IMR-90 (cell line): ENCODE results near the gene RALGAPA2. TPM values are rescaled to one million over a fixed set of nuclear protein-coding genes. Genes with fewer than 3 reads are reported as not detected.

ENCODE experiments used
- ATAC-seq: fragments of 200-7000 bp; cut with Tn5 transposase; 2 replicates; pipeline ENCODE4 v1.9.1; 2020; ENCODE audit warnings: low read depth, mild to moderate bottlenecking, moderate library complexity
- BruUV-seq: library from RNA; stranded (reverse); fragments of 400-500 nt; replicated peaks from 2 replicates; lab custom pipeline; 2021; lab: Mats Ljungman, UMichigan
- CTCF ChIA-PET: fragments of 300-600 bp; formaldehyde crosslinking; extraction: SDS; loops from one replicate; lab custom pipeline; 2021; ENCODE audit warnings: antibody characterized with exemption; lab: Yijun Ruan, JAX
- POLR2A ChIA-PET: fragments of 300-600 bp; sonication (Branson Sonifier 250); formaldehyde crosslinking; loops from one replicate; lab custom pipeline; 2022; ENCODE audit warnings: antibody characterized with exemption; ENCODE audit not compliant: unreplicated experiment; lab: Charles Lee
- DNase-seq: peaks from one replicate; pipeline ENCODE4 v3.0.0; 2013
- H2AFZ ChIP-seq: replicated peaks from 2 replicates; pipeline ENCODE3; 2013; ENCODE audit warnings: low read length, mild to moderate bottlenecking; ENCODE audit not compliant: poor library complexity
- H2AK5ac ChIP-seq: 2 replicates; pipeline ENCODE4 v1.6.1; 2013; ENCODE audit warnings: low read depth, low read length, inconsistent platforms
- H2AK9ac ChIP-seq: replicated peaks from 2 replicates; pipeline ENCODE3; 2013; ENCODE audit warnings: mild to moderate bottlenecking, low read depth, low read length, moderate library complexity; ENCODE audit not compliant: poor library complexity
- H2BK120ac ChIP-seq: 2 replicates; pipeline ENCODE4 v1.6.1; 2013; ENCODE audit warnings: low read depth, low read length, inconsistent platforms
- H2BK15ac ChIP-seq: 3 replicates; pipeline ENCODE4 v1.6.1; 2013; ENCODE audit warnings: low read depth, low read length, inconsistent platforms
- H2BK20ac ChIP-seq: 2 replicates; pipeline ENCODE4 v1.6.1; 2013; ENCODE audit warnings: low read depth, mild to moderate bottlenecking, inconsistent platforms, low read length, moderate library complexity
- H2BK5ac ChIP-seq: 2 replicates; pipeline ENCODE4 v1.6.1; 2013; ENCODE audit warnings: mild to moderate bottlenecking, low read depth, low read length, inconsistent platforms; ENCODE audit not compliant: poor library complexity, severe bottlenecking
- H3K14ac ChIP-seq: replicated peaks from 2 replicates; pipeline ENCODE4 v1.6.1; 2013; ENCODE audit warnings: low read depth, low read length, inconsistent platforms
- H3K18ac ChIP-seq: 2 replicates; pipeline ENCODE4 v1.6.1; 2013; ENCODE audit warnings: low read depth, low read length, control low read depth
- H3K23ac ChIP-seq: 2 replicates; pipeline ENCODE4 v1.6.1; 2013; ENCODE audit warnings: low read depth, low read length, inconsistent platforms
- H3K27ac ChIP-seq: 2 replicates; pipeline ENCODE4 v1.5.1; 2013; ENCODE audit warnings: mild to moderate bottlenecking, control low read depth, low read length; ENCODE audit not compliant: insufficient read depth
- H3K27me3 ChIP-seq: 2 replicates; pipeline ENCODE4 v1.6.1; 2013; ENCODE audit warnings: low read length; ENCODE audit not compliant: control insufficient read depth, insufficient read depth
- H3K36me3 ChIP-seq: 2 replicates; pipeline ENCODE4 v1.6.1; 2013; ENCODE audit warnings: low read length, mixed read lengths; ENCODE audit not compliant: control insufficient read depth, insufficient read depth
- H3K4ac ChIP-seq: 2 replicates; pipeline ENCODE4 v1.6.1; 2013; ENCODE audit warnings: low read depth, low read length, inconsistent platforms
- H3K4me1 ChIP-seq: 2 replicates; pipeline ENCODE4 v1.6.1; 2013; ENCODE audit warnings: low read length, mixed read lengths; ENCODE audit not compliant: control insufficient read depth, insufficient read depth
- H3K4me2 ChIP-seq: 2 replicates; pipeline ENCODE4 v1.6.1; 2013; ENCODE audit warnings: low read depth, mild to moderate bottlenecking, control low read depth, low read length, moderate library complexity
- H3K4me3 ChIP-seq: 2 replicates; pipeline ENCODE4 v1.5.1; 2013; ENCODE audit warnings: low read depth, mild to moderate bottlenecking, control low read depth, low read length, moderate library complexity; ENCODE audit not compliant: insufficient read depth
- H3K56ac ChIP-seq: 2 replicates; pipeline ENCODE4 v1.6.1; 2013; ENCODE audit warnings: low read length, inconsistent platforms; ENCODE audit not compliant: insufficient read depth; ENCODE audit errors: extremely low read depth
- H3K79me1 ChIP-seq, 2 experiments: 2 replicates each; pipeline ENCODE4 v1.6.1; 2013; ENCODE audit warnings: low read length in 2 of 2, inconsistent platforms in 1 of 2, low read depth in 1 of 2
- H3K9ac ChIP-seq: 2 replicates; pipeline ENCODE4 v1.6.1; 2013; ENCODE audit warnings: low read depth, low read length, control low read depth
- H3K9me1 ChIP-seq: 2 replicates; pipeline ENCODE4 v1.6.1; 2013; ENCODE audit warnings: low read length, inconsistent platforms; ENCODE audit not compliant: insufficient read depth
- H3K9me3 ChIP-seq: 2 replicates; pipeline ENCODE4 v1.6.1; 2013; ENCODE audit warnings: low read length; ENCODE audit not compliant: control insufficient read depth, insufficient read depth
- H4K20me1 ChIP-seq: 2 replicates; pipeline ENCODE4 v1.6.1; 2013; ENCODE audit warnings: low read length, inconsistent platforms; ENCODE audit not compliant: insufficient read depth
- H4K5ac ChIP-seq: 2 replicates; pipeline ENCODE4 v1.6.1; 2013; ENCODE audit warnings: mild to moderate bottlenecking, low read depth, low read length, control low read depth
- H4K8ac ChIP-seq, 2 experiments: 2 replicates each; pipeline ENCODE4 v1.6.1; 2013; ENCODE audit warnings: low read depth in 2 of 2, low read length in 2 of 2, control low read depth in 1 of 2, inconsistent platforms in 1 of 2
- H4K91ac ChIP-seq: 2 replicates; pipeline ENCODE4 v1.6.1; 2013; ENCODE audit warnings: low read depth, low read length, inconsistent platforms; ENCODE audit not compliant: insufficient read depth
- CEBPB ChIP-seq: IDR thresholded peaks from 2 replicates; pipeline ENCODE4 v1.6.1; 2012; ENCODE audit warnings: low read depth, low read length, improper control_type of control experiment
- FOS ChIP-seq: fragments of 150-350 bp; IDR thresholded peaks from 2 replicates; pipeline ENCODE4 v1.6.1; 2016; ENCODE audit warnings: low read depth, low read length
- MAZ ChIP-seq: IDR thresholded peaks from 2 replicates; pipeline ENCODE4 v1.6.1; 2012; ENCODE audit warnings: low read depth, mild to moderate bottlenecking, low read length, improper control_type of control experiment, moderate library complexity, borderline replicate concordance
- RCOR1 ChIP-seq: IDR thresholded peaks from 2 replicates; pipeline ENCODE4 v1.6.1; 2012; ENCODE audit warnings: mild to moderate bottlenecking, low read length, improper control_type of control experiment; ENCODE audit not compliant: insufficient replicate concordance
- SMC3 ChIP-seq: fragments of 150-350 bp; IDR thresholded peaks from 2 replicates; pipeline ENCODE4 v1.6.1; 2016; ENCODE audit warnings: low read depth, mild to moderate bottlenecking, antibody characterized with exemption, low read length, moderate library complexity
- WGBS, 2 experiments: methylation state at CpG; one replicate each; pipeline versions ENCODE4 v1.1.5 to v1.1.7; 2013; ENCODE audit warnings: missing lambda C conversion rate in 2 of 2; ENCODE audit not compliant: insufficient read length in 1 of 2; ENCODE audit errors: extremely low coverage in 2 of 2; 5-methylcytosine and 5-hydroxymethylcytosine counted together
- dilution Hi-C: fragments of 300-500 bp; cut with HindIII; formaldehyde crosslinking; loops from one replicate; pipeline ENCODE4 v1.14.3; 2018; ENCODE audit warnings: low sequenced_read_pairs; ENCODE audit not compliant: unreplicated experiment
- in situ Hi-C: fragments of 300-500 bp; cut with MboI; formaldehyde crosslinking; loops from 3 replicates; pipeline ENCODE4 v1.14.3; 2019; ENCODE audit warnings: low sequenced_read_pairs, inconsistent platforms, mixed read lengths
- intact Hi-C: fragments of 100-400 bp; cut with micrococcal nuclease; formaldehyde crosslinking; loops from 2 replicates; pipeline ENCODE4 v1.10.0; 2022
- polyA plus RNA-seq, 3 experiments: library from polyadenylated mRNA; depleted of rRNA; stranded (reverse); fragments of >200 nt; gene quantifications; 2 replicates each; pipeline ENCODE4 v1.2.3, GENCODE V29; 2012; ENCODE audit warnings: low replicate concordance in 1 of 3
- total RNA-seq: library from RNA; depleted of rRNA; stranded (reverse); fragments of >200 nt; gene quantifications from 2 replicates; pipeline ENCODE4 v1.2.3, GENCODE V29; 2012
- TF ChIP-seq, protein P1 (sequence below): fragments of 150-350 bp; IDR thresholded peaks from 2 replicates; pipeline ENCODE4 v1.6.1; 2017; ENCODE audit warnings: mild to moderate bottlenecking, antibody characterized with exemption, low read length, low read depth

RALGAPA2 gene
- total and polyA plus RNA-seq, 2 of the 4 experiments (the other 2 are of a cell fraction), result 1.3 to 3.9 TPM

DNA sequence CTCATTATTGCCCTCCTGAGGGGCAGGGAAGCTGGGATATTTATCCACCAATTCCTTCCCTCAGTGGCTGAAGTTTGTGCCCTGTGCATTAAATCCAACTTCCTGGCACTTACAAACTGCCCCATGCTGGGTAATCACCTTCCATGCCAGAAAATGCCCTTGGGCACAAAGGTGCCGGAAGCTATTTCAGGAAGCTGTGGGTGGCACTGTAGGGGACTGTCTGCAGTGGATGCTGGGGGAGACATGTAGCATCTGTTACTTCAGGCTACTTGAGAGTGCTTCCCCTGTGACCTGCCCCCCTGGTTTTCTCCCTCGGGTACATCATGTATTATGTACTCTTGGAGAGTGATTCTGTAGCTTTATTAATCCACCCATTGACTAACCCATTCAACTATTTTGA lies 24.7 kb upstream of the RALGAPA2 start:
- Histone ChIP-seq H2BK15ac (no peak overlapping the region), H3K18ac (no peak overlapping the region), H4K8ac (no peak overlapping the region), H3K9ac (no peak overlapping the region), H2AK9ac (no peak overlapping the region), H3K9me3 (no peaks in the 10 kb centered on the region), H3K27me3 (0 out of 2 replicates have a peak, but pooled peaks cover 2% of the 10 kb centered on the region), H4K20me1 (no peaks in the 10 kb centered on the region), H3K79me1 (no peaks in the 10 kb centered on the region), H2BK120ac (no peak overlapping the region), H3K14ac (no peak overlapping the region), H4K91ac (no peak overlapping the region), H2BK5ac (no peak overlapping the region), H3K36me3 (no peaks in the 10 kb centered on the region), H3K4me2 (no peak overlapping the region), H2BK20ac (no peak overlapping the region), H3K23ac (no peak overlapping the region), H4K5ac (no peak overlapping the region), H3K4me3 (no peak overlapping the region), H3K27ac (no peak overlapping the region), H2AFZ (no peak overlapping the region), H3K4ac (no peak overlapping the region), H2AK5ac (no peak overlapping the region), H3K56ac (no peak overlapping the region), H3K4me1 (no peaks in the 10 kb centered on the region), H3K9me1 (no peaks in the 10 kb centered on the region)
- ChIA-PET CTCF (no interaction called here), POLR2A (no interaction called here)
- DNase-seq, result no peak
- no CpG with 5 or more reads among the region's 2 CpGs for WGBS, 2 experiments
- dilution Hi-C loops, result no loop called here
- TF ChIP-seq RCOR1 (no peak), SMC3 (no peak), CEBPB (no peak), FOS (no peak), MAZ (no peak)
- TF ChIP-seq, protein P1, sequence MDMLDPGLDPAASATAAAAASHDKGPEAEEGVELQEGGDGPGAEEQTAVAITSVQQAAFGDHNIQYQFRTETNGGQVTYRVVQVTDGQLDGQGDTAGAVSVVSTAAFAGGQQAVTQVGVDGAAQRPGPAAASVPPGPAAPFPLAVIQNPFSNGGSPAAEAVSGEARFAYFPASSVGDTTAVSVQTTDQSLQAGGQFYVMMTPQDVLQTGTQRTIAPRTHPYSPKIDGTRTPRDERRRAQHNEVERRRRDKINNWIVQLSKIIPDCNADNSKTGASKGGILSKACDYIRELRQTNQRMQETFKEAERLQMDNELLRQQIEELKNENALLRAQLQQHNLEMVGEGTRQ, result no peak
- no TSS peak for BruUV-seq
- ATAC-seq, result no peak
- intact Hi-C loops, result no loop called here
- in situ Hi-C loops, result no loop called here
